Adrenal gland (tissue), 12 donors: Measurements from ENCODE around the gene LAMA5. TPM values are rescaled to one million over a fixed set of nuclear protein-coding genes. Genes with fewer than 3 reads are reported as not detected.
A peak's percentile ranks its signal among the peaks of the same experiment; 100 is the strongest.

Experiments used
- DNase-seq, 7 donors: peaks; one replicate each; pipeline ENCODE4 v3.0.0-alpha.2; 2019 to 2020
- H3K27ac ChIP-seq, 5 donors: fragments of 200-600 bp; sonication (generic) in 4 of 5; 1 replicate in 3 of 5; 2 replicates in 2 of 5; pipeline versions ENCODE4 v1.5.1 to v1.8.0; 2016 to 2020; ENCODE audit warnings: mild to moderate bottlenecking in 1 of 5
- H3K27me3 ChIP-seq: fragments of 200-600 bp; 2 replicates; pipeline ENCODE4 v1.8.0; 2021
- H3K36me3 ChIP-seq, 2 donors: fragments of 200-600 bp; replicated peaks in 1 of 2; 1 replicate in 1 of 2; 2 replicates in 1 of 2; pipeline versions ENCODE4 v1.5.1 to v1.8.0; 2018 to 2022
- H3K4me1 ChIP-seq, 2 donors: fragments of 200-600 bp; replicated peaks in 1 of 2; 1 replicate in 1 of 2; 2 replicates in 1 of 2; pipeline versions ENCODE4 v1.5.1 to v1.8.0; 2018 to 2021
- H3K4me3 ChIP-seq, 4 donors: fragments of 200-600 bp; sonication (generic) in 3 of 4; one replicate each; pipeline ENCODE4 v1.5.1; 2016 to 2018
- H3K9me3 ChIP-seq, 3 donors: fragments of 200-600 bp; sonication (generic) in 1 of 3; replicated peaks in 1 of 3; 1 replicate in 2 of 3; 2 replicates in 1 of 3; pipeline versions ENCODE4 v1.5.1 to v1.8.0; 2016 to 2021
- CTCF ChIP-seq, 6 experiments: fragments of 450-650 bp in 4 of 6; fragments of 200-600 bp in 2 of 6; sonication (generic) in 1 of 6; IDR thresholded peaks; 1 replicate in 5 of 6; 2 replicates in 1 of 6; pipeline versions ENCODE4 v1.5.1 to v1.8.0; 2016 to 2021; ENCODE audit warnings: antibody characterized with exemption in 6 of 6, mild to moderate bottlenecking in 2 of 6, moderate library complexity in 1 of 6
- POLR2A ChIP-seq, 2 donors: fragments of 450-650 bp; IDR thresholded peaks; one replicate each; pipeline ENCODE4 v1.6.1; 2017; ENCODE audit warnings: antibody characterized with exemption in 2 of 2, mild to moderate bottlenecking in 2 of 2, moderate library complexity in 1 of 2
- WGBS, 4 donors: extraction: QIAGEN DNeasy Blood & Tissue Kit in 2 of 4; methylation state at CpG; one replicate each; pipeline versions ENCODE4 v1.1.5 to v1.1.7; 2013 to 2017; 5-methylcytosine and 5-hydroxymethylcytosine counted together
- intact Hi-C, 2 donors: fragments of 100-400 bp; cut with DNase I; formaldehyde crosslinking; loops; one replicate each; pipeline versions ENCODE4 v1.14.1 to v1.15.0; 2022 to 2023
- polyA plus RNA-seq, 3 donors: library from polyadenylated mRNA; stranded (reverse); fragments of 200-250 nt in 2 of 3; fragments of 350-450 nt in 1 of 3; fragmentation: Illumina TruSeq in 1 of 3; extraction: RNeasy Lipid Tissue Mini Kit (QIAGEN cat#74804) in 1 of 3; gene quantifications; one replicate each; pipeline ENCODE4 v1.2.3, GENCODE V29; 2013 to 2014
- total RNA-seq, 9 donors: library from RNA; depleted of rRNA in 4 of 9; stranded (reverse); fragments of >200 nt in 4 of 9; fragments of 120-200 nt in 1 of 9; fragmentation: NEBNext Ultra II Directional in 1 of 9; extraction: Animal tissue kit (Norgen Biotek cat#: 25700) in 1 of 9; gene quantifications; one replicate each; pipeline versions ENCODE4 v1.1.0 to v1.2.4, GENCODE V29; 2013 to 2023
- donor health status: healthy with polysubstance abuse.
- donor health status: Bipolar disorder and iron deficiency.
- donor health status: DM: yes; HTN: yes; CAD: no.
- donor health status: DM: no; HTN: no; CAD: no.
- donor health status: DM: no; HTN: no; CAD: no.
- donor health status: DM: yes; HTN: yes; CAD: no.

Gene LAMA5
- total and polyA plus RNA-seq, 12 donors, result 2.0 to 537 (median 100) TPM

DNA sequence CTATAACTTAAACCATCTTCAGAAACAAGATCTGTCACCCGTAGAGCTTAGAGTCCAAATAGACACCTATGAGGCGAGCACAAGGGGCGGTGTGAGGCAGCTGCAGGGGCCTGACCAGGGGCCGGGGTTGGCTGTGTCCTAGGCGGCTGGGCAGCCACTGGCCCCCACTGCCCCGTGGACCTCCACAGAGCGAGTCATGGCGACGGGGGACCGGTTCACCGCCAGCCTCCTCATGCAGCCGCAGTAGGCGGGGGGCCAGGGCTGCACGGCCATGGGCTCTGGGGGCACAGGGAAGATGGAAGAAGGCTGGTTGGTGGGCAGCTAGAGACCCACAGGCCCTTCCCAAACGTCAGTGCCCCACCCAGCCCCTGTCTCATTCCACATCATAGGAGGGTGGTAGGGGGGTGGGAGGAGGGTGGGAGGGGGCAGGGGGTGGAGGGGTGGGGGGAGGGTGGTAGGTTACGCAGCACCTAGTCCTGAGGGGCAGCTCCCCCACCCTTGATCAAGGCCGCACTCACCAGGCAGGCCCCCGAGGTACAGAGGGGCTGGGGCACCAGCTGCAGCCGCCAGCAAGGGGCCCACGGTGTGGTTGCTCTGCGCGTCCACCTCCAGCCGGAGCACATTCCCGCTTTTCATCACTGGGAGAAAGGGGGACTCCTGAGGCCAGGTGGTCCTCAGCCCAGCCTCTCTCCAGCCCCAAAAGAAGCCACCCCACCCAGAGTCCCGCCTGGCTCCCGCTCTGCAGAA, 57.7 kb downstream of the LAMA5 start:
- intact Hi-C loops, result loop anchor here (10.0 kb wide), 3 partner anchors 45 to 485 kb away; partner anchors contain the start of gene MRGBP (in 1 of the 2)
- Histone ChIP-seq H3K4me3 (no peak overlapping the region), H3K27ac (peak overlapping the region in 1 of 5 donors; percentile 34), H3K27me3 (no peaks in the 10 kb centered on the region), H3K9me3 (no peaks in the 10 kb centered on the region), H3K36me3 (peaks cover 0 to 89% of the 10 kb centered on the region in 2 donors), H3K4me1 (peaks cover 18 to 29% of the 10 kb centered on the region in 2 donors)
- TF ChIP-seq POLR2A (IDR thresholded peaks at IDR 0.05) (no peak), CTCF (IDR thresholded peaks at IDR 0.05) (no peak)
- no peak for DNase-seq
- WGBS, 4 donors, result 83 to 90% (median 89%) methylated on average over 20 to 26 of the region's 26 CpGs

GRCh38 chr20:62308102-62308822, 58.9 kb downstream of the LAMA5 start:
- intact Hi-C loops, result loop anchor here (10.0 kb wide), 3 partner anchors 47 to 487 kb away; partner anchors contain the start of gene MRGBP (in 1 of the 2)
- peak in 5 of 7 donors; percentile 64 to 78 (median 74) for DNase-seq
- Histone ChIP-seq H3K9me3 (no peaks in the 10 kb centered on the region), H3K4me1 (peaks cover 26 to 36% of the 10 kb centered on the region in 2 donors), H3K36me3 (peaks cover 0 to 86% of the 10 kb centered on the region in 2 donors), H3K27ac (peak overlapping the region in 2 of 5 donors; percentile 15 to 55), H3K4me3 (no peak overlapping the region), H3K27me3 (no peaks in the 10 kb centered on the region)
- 69 to 73% (median 71%) methylated on average over 15 to 29 of the region's 29 CpGs for WGBS, 4 donors
- TF ChIP-seq CTCF (IDR thresholded peaks at IDR 0.05) (no peak), POLR2A (IDR thresholded peaks at IDR 0.05) (no peak)

DNA sequence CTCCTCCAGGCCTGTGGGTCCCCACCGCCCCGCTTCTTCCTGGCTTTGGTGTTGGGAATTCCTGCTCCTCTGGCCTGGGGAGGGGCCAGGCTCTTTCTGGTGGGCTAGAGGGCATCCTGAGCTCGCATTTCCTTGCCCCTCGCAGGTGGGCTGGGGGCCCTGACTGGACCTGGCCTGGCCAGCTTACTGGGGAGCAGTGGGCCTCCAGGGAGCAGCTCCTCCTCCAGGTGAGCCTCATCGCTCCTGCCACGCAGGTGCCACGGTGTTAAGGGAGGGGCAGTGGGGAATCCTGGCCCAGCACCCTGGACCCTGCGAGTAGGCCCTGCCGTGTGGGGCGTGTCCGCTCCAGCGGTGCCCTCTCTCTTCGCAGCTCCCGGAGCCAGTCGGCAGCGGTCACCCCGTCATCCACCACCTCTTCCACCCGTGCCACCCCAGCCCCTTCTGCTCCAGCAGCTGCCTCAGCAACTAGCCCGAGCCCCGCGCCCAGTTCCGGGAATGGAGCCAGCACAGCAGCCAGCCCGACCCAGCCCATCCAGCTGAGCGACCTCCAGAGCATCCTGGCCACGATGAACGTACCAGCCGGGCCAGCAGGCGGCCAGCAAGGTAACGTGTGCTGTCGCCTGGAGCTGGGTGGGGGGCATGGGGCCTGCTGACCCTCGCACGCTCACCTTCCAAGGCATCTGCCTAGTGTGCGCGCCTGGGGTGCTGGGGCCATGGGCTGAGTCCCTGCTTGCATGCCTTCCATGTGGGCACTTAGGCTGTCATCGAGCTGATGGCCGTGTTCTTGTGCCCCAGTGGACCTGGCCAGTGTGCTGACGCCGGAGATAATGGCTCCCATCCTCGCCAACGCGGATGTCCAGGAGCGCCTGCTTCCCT, 59.6 kb downstream of the LAMA5 start:
- 70 to 76% (median 72%) methylated on average over 25 to 42 of the region's 42 CpGs for WGBS, 4 donors
- no peaks in the 10 kb centered on the region for H3K9me3 ChIP-seq
- H3K4me3 ChIP-seq, result no peak overlapping the region
- no peaks in the 10 kb centered on the region for H3K27me3 ChIP-seq
- H3K4me1 ChIP-seq, result peaks cover 26 to 36% of the 10 kb centered on the region in 2 donors
- intact Hi-C loops, result loop anchor here (10.0 kb wide), 3 partner anchors 47 to 487 kb away; partner anchors contain the start of gene MRGBP (in 1 of the 2)
- TF ChIP-seq POLR2A (IDR thresholded peaks at IDR 0.05) (no peak), CTCF (IDR thresholded peaks at IDR 0.05) (no peak)
- peaks cover 0 to 78% of the 10 kb centered on the region in 2 donors for H3K36me3 ChIP-seq
- no peak for DNase-seq
- peak overlapping the region in 1 of 5 donors; percentile 55 for H3K27ac ChIP-seq
